HL-60 (cell line): Measurements from ENCODE around the gene SETD3.

Source experiments
- DNase-seq, 2 experiments: peaks; one replicate each; pipeline ENCODE4 v3.0.0-alpha.2; 2010 to 2020; ENCODE audit warnings: low read depth in 1 of 2, low spot score in 1 of 2
- H3K27ac ChIP-seq: fragments of 250-450 bp; sonication (Bioruptor Pico); replicated peaks from 2 replicates; pipeline ENCODE4 v1.5.1; 2020; ENCODE audit warnings: mild to moderate bottlenecking, moderate library complexity
- H3K27me3 ChIP-seq: fragments of 250-450 bp; sonication (Bioruptor Pico); 2 replicates; pipeline ENCODE4 v1.5.1; 2021; ENCODE audit warnings: mild to moderate bottlenecking, moderate library complexity; ENCODE audit not compliant: insufficient read depth, poor library complexity, severe bottlenecking
- H3K4me3 ChIP-seq: replicated peaks from 2 replicates; pipeline ENCODE4 v1.5.1; 2011; ENCODE audit warnings: mild to moderate bottlenecking, control low read depth, low read length; ENCODE audit not compliant: insufficient read depth
- CTCF ChIP-seq: IDR thresholded peaks from one replicate; pipeline ENCODE4 v1.5.1; 2011; ENCODE audit warnings: low read length, control low read depth, inconsistent platforms; ENCODE audit not compliant: insufficient read depth
- GABPA ChIP-seq: IDR thresholded peaks from 2 replicates; pipeline ENCODE4 v1.6.1; 2012; ENCODE audit warnings: low read depth
- POLR2AphosphoS5 ChIP-seq: IDR thresholded peaks from 2 replicates; pipeline ENCODE4 v1.6.1; 2012; ENCODE audit warnings: low read depth
- REST ChIP-seq: IDR thresholded peaks from 2 replicates; pipeline ENCODE4 v1.6.1; 2012; ENCODE audit warnings: low read depth; ENCODE audit not compliant: insufficient replicate concordance
- SPI1 ChIP-seq: IDR thresholded peaks from 2 replicates; pipeline ENCODE4 v1.6.1; 2012; ENCODE audit warnings: low read depth, mild to moderate bottlenecking, borderline replicate concordance

The SETD3 gene

DNA sequence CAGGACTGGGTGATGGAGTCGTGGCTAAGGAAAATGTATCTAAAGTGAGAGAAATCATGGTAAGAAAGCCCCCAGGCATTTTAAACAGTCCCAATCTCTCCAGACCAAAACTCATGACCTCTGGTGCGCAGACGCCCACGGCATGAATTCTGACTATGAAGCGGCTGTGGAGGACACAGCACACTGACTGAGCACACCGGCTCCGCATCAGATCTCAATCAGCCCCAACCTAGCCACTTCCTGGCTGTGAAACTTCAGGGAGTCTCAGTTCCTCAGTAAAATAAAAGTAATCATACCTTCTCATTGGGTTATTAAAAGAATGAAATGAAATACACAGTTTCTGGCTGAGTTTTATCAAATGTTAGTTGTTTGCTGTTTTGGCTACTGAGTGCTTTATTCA lies 38.7 kb downstream of the SETD3 start:
- Histone ChIP-seq H3K27ac (no peak overlapping the region), H3K27me3 (no peaks in the 10 kb centered on the region), H3K4me3 (no peak overlapping the region)
- TF ChIP-seq REST (no peak), POLR2AphosphoS5 (no peak), CTCF (no peak), SPI1 (no peak), GABPA (no peak)
- no peak for DNase-seq

GRCh38 chr14:99441157-99441870 lies 39.3 kb downstream of the SETD3 start:
- TF ChIP-seq SPI1: no peak
- TF ChIP-seq GABPA: no peak
- TF ChIP-seq POLR2AphosphoS5: no peak
- no peak for TF ChIP-seq CTCF
- TF ChIP-seq REST: no peak
- DNase-seq: no peak
- H3K4me3 ChIP-seq: no peak overlapping the region
- H3K27ac ChIP-seq: no peak overlapping the region
- no peaks in the 10 kb centered on the region for H3K27me3 ChIP-seq

- Histone ChIP-seq H3K27me3 (no peaks in the 10 kb centered on the region), H3K27ac (no peak overlapping the region), H3K4me3 (no peak overlapping the region)
- DNase-seq: no peak
- TF ChIP-seq REST (no peak), GABPA (no peak), SPI1 (no peak), CTCF (no peak), POLR2AphosphoS5 (no peak)
These were observed 40.4 kb downstream of the SETD3 start for GRCh38 chr14:99440278-99440677.
